IMR-90 (cell line): ENCODE measurements around the gene IL18.
"Not testable (repeated sequence)": the region's sequence is repeated elsewhere in the genome, so short reads cannot be mapped to it uniquely, and the experiment has no call there.

ENCODE experiments used
- BHLHE40 ChIP-seq: fragments of 150-350 bp; IDR thresholded peaks from 2 replicates; pipeline ENCODE4 v1.6.1; 2016; ENCODE audit warnings: mild to moderate bottlenecking, low read depth, low read length
- CHD1 ChIP-seq: IDR thresholded peaks from 2 replicates; pipeline ENCODE4 v1.6.1; 2012; ENCODE audit warnings: low read depth, low read length, improper control_type of control experiment
- FOS ChIP-seq: fragments of 150-350 bp; IDR thresholded peaks from 2 replicates; pipeline ENCODE4 v1.6.1; 2016; ENCODE audit warnings: low read depth, low read length
- MAZ ChIP-seq: IDR thresholded peaks from 2 replicates; pipeline ENCODE4 v1.6.1; 2012; ENCODE audit warnings: low read depth, mild to moderate bottlenecking, low read length, improper control_type of control experiment, moderate library complexity, borderline replicate concordance
- NFE2L2 ChIP-seq: fragments of 150-350 bp; IDR thresholded peaks from 2 replicates; pipeline ENCODE4 v1.6.1; 2016; ENCODE audit warnings: low read depth, mild to moderate bottlenecking, low read length
- POLR2A ChIP-seq: IDR thresholded peaks from 2 replicates; pipeline ENCODE4 v1.6.1; 2012; ENCODE audit warnings: mild to moderate bottlenecking, low read depth, low read length
- RFX5 ChIP-seq: IDR thresholded peaks from 2 replicates; pipeline ENCODE4 v1.8.0; 2012; ENCODE audit warnings: low read depth, mild to moderate bottlenecking, low read length, moderate library complexity
- SMC3 ChIP-seq: fragments of 150-350 bp; IDR thresholded peaks from 2 replicates; pipeline ENCODE4 v1.6.1; 2016; ENCODE audit warnings: low read depth, mild to moderate bottlenecking, antibody characterized with exemption, low read length, moderate library complexity
- TF ChIP-seq, protein P1 (sequence below): conservative IDR thresholded peaks from 2 replicates; pipeline ENCODE4 v1.5.1; 2012; ENCODE audit warnings: mild to moderate bottlenecking, low read depth, low read length, improper control_type of control experiment

DNA sequence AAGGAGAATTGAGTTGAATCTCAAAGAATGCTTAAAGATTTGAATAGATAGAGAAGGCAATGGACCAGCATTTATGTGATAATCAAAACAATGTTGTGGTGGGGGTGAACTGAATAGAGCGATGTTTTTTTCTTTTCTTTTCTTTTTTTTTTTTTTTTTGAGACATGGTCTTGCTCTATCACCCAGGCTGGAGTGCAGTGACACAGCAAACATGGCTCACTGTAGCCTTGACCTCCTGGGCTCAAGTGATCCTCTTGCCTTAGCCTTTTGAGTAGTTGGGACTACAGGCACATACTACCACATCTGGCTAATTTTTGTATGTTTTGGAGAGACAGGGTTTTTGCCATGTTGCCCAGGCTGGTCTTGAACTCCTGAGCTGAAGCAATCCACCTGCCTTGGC is 1.7 kb downstream of the IL18 start:
- TF ChIP-seq, protein P1, sequence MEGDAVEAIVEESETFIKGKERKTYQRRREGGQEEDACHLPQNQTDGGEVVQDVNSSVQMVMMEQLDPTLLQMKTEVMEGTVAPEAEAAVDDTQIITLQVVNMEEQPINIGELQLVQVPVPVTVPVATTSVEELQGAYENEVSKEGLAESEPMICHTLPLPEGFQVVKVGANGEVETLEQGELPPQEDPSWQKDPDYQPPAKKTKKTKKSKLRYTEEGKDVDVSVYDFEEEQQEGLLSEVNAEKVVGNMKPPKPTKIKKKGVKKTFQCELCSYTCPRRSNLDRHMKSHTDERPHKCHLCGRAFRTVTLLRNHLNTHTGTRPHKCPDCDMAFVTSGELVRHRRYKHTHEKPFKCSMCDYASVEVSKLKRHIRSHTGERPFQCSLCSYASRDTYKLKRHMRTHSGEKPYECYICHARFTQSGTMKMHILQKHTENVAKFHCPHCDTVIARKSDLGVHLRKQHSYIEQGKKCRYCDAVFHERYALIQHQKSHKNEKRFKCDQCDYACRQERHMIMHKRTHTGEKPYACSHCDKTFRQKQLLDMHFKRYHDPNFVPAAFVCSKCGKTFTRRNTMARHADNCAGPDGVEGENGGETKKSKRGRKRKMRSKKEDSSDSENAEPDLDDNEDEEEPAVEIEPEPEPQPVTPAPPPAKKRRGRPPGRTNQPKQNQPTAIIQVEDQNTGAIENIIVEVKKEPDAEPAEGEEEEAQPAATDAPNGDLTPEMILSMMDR = not testable (repeated sequence)
- TF ChIP-seq POLR2A, NFE2L2, RFX5, CHD1, BHLHE40, MAZ, SMC3, FOS: not testable (repeated sequence)
